ENCODE measurements around the gene OLIG2. TPM values are rescaled to one million over a fixed set of nuclear protein-coding genes. Genes with fewer than 3 reads are reported as not detected.

OLIG2 gene
- total and polyA plus RNA-seq, 2 of the 4 experiments (the other 2 are of a cell fraction) = not detected

- Histone ChIP-seq H2BK120ac (ENCODE audit: low read depth, low read length) (no peak overlapping the region), H3K4me3 (ENCODE audit: insufficient read depth, low read depth, low read length) (no peak overlapping the region), H3K4ac (ENCODE audit: low read depth, low read length) (no peak overlapping the region), H4K5ac (ENCODE audit: low read depth, low read length) (no peak overlapping the region), H3K4me1 (ENCODE audit: control insufficient read depth, insufficient read depth, low read length) (no peaks in the 10 kb centered on the region), H4K8ac (ENCODE audit: low read depth in 2 of 2, low read length in 2 of 2) (no peak overlapping the region), H2AK9ac (replicated peaks; ENCODE audit: low read depth, low read length, poor library complexity) (no peak overlapping the region), H3K23ac (ENCODE audit: low read depth, low read length) (no peak overlapping the region), H4K20me1 (ENCODE audit: insufficient read depth, low read length) (peaks cover 1% of the 10 kb centered on the region; the same call in 1 of the 2 replicates), H3K27me3 (ENCODE audit: control insufficient read depth, insufficient read depth, low read length) (peaks cover 97% of the 10 kb centered on the region), H2BK20ac (ENCODE audit: low read depth, low read length) (no peak overlapping the region), H3K4me2 (ENCODE audit: low read depth, low read length) (no peak overlapping the region), H3K9me3 (ENCODE audit: control insufficient read depth, insufficient read depth, low read length) (peaks cover 8% of the 10 kb centered on the region; the same call in 1 of the 2 replicates), H3K9ac (ENCODE audit: low read depth, low read length) (no peak overlapping the region), H2AK5ac (ENCODE audit: low read depth, low read length) (no peak overlapping the region), H2BK15ac (ENCODE audit: low read depth, low read length) (no peak overlapping the region), H3K27ac (ENCODE audit: insufficient read depth, low read length) (no peak overlapping the region), H3K9me1 (ENCODE audit: insufficient read depth, low read length) (no peaks in the 10 kb centered on the region), H4K91ac (ENCODE audit: insufficient read depth, low read depth, low read length) (no peak overlapping the region), H2AFZ (replicated peaks; ENCODE audit: low read length, poor library complexity) (no peak overlapping the region), H3K36me3 (ENCODE audit: control insufficient read depth, insufficient read depth, low read length) (no peaks in the 10 kb centered on the region), H3K79me1 (ENCODE audit: low read depth in 1 of 2, low read length in 2 of 2) (no peaks in the 10 kb centered on the region), H2BK5ac (ENCODE audit: low read depth, low read length, poor library complexity, severe bottlenecking) (no peak overlapping the region), H3K18ac (ENCODE audit: low read depth, low read length) (no peak overlapping the region), H3K14ac (replicated peaks; ENCODE audit: low read depth, low read length) (no peak overlapping the region), H3K56ac (ENCODE audit: extremely low read depth, insufficient read depth, low read length) (no peak overlapping the region)
- ATAC-seq (ENCODE audit: low read depth) = no peak
- TF ChIP-seq MXI1 (IDR thresholded peaks at IDR 0.05; ENCODE audit: borderline replicate concordance, low read depth, low read length) (no peak), BHLHE40 (IDR thresholded peaks at IDR 0.05; ENCODE audit: low read depth, low read length) (no peak), NFE2L2 (IDR thresholded peaks at IDR 0.05; ENCODE audit: low read depth, low read length) (no peak), SMC3 (IDR thresholded peaks at IDR 0.05; ENCODE audit: low read depth, low read length) (no peak), RCOR1 (IDR thresholded peaks at IDR 0.05; ENCODE audit: insufficient replicate concordance, low read length) (no peak), CTCF (conservative IDR thresholded peaks at IDR 0.05; ENCODE audit: low read depth, low read length) (no peak), MAFK (IDR thresholded peaks at IDR 0.05; ENCODE audit: low read depth, low read length) (no peak)
- POLR2A ChIA-PET (ENCODE audit: unreplicated experiment) = no interaction called here
- dilution Hi-C loops (cut with HindIII; ENCODE audit: low sequenced_read_pairs, unreplicated experiment) (no loop called here), in situ Hi-C loops (cut with MboI; ENCODE audit: low sequenced_read_pairs) (no loop called here), intact Hi-C loops (cut with micrococcal nuclease) (no loop called here)
- no TSS peak for BruUV-seq (replicated peaks)
- WGBS, 2 experiments (ENCODE audit: extremely low coverage in 2 of 2, insufficient read length in 1 of 2) = 0% methylated on average over 8 of the region's 19 CpGs; no CpG with 5 or more reads in 1 of the 2 experiments
- DNase-seq = no peak
- CTCF ChIA-PET = no interaction called here
Observed at GRCh38 chr21:33029385-33029921, 3.7 kb downstream of the OLIG2 start.
